GM19463 (cell line): Measurements from ENCODE around the gene POM121L12.

Experiments
- ATAC-seq: cut with Tn5 transposase; IDR thresholded peaks from one replicate; pipeline ENCODE4 v1.9.1; 2021; ENCODE audit warnings: mild to moderate bottlenecking, moderate library complexity; ENCODE audit not compliant: unreplicated experiment

The POM121L12 gene

DNA sequence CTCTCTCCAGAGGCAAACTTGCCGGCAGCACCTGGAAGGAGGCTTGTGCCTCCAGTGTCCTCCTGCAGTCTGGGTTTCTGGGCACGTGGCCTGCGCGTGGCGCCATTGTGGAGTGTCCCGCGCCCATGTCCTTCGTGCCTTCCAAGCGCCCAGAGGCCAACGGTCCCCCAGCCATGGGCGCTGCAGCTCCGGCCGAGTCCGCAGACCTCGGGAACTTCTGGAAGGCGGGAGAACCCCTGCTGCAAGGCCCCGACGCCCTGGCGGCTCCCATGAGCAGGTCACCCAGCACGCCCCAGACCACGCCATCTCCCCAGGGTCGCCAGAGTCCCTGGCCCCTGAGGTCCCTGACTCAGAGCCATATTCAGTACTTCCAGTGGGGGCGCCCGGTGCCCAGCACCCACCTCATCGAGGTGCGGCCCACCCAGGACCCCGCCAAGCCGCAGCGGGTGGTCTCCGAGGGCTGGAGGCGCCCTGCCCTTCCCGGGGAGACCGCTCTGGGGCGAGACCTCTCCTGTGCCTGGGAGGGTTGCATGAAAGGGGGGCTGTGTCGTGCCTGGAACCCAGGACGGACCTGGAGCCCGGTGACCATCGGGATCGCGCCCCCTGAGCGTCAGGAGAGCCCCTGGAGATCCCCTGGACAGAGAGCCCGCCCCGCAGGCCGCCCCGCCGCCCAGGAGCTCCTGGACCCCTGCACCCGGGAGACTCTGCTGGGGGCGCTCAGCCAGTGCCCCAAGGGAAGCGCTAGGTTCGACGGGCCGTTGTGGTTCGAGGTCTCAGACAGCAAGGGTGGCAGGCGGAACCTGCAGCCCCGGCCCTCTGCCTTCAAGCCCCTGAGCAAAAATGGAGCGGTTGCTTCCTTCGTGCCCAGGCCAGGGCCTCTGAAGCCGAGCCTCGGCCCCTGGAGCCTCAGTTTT, at the start of gene POM121L12:
Gene POM121L12, plus strand, starts transcription at position 135 of the 914 bp plus-strand sequence. Its CDS starts 39 bp downstream, at position 174.
- ATAC-seq, result no peak

DNA sequence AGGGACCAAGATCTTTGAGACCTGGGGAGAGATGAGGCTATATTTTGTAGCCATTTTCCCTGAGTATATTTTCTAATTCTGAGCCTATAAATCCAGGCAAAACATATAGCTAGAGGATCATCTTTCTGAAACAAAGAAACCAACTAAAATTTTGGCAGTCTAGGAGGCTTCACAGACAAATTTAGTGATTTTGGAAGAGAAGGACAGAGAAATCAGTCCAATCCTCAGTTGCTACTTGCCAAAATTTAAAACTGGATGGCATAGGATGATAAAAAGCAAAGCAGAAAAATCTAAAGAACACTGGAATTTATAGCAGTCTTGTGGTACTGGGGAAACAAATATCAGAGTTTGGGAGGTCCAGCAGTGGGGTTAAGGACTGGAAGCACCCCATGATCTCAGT, 43.4 kb upstream of the POM121L12 start:
- no peak for ATAC-seq

- ATAC-seq, result no peak
Observed at GRCh38 chr7:52992479-52993162, 42.8 kb upstream of the POM121L12 start.

GRCh38 chr7:52995676-52996075, 39.8 kb upstream of the POM121L12 start:
- no peak for ATAC-seq

DNA sequence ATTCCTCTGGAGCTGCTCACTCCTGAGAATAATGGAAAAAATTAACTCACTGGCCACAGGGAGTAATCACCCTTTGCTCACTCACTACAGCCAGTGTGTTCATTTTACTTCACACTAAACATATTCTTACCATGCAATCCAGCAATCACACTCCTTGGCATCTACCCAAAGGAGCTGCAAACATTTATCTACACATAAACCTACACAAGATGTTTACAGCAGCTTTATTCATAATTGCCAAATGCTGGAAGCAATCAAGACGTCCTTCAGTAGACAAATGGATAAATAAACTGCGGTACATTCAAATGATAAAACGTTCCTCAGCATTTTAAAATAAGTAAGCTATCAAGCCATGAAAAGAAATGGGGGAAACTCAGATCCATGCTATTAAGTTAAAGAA, 34.2 kb upstream of the POM121L12 start:
- no peak for ATAC-seq

DNA sequence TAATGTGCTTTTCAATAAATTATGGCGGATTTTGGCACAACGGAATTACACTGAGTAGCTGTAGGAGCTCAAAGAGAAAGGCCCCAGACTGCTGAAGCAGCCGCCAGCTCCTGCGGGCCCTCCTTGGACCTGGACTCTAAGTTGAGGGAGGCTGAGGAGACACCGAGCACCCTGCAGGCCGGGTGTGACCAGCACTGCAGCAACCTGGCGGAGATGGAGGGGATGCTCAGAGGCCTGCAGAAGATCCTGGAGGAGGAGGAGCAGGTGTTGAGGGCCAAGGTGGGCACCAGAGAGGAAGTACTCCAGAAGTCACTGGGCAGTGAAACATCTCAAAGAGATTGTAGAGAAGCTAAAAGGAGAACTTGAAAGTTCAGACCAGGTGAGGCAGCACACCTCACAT, 33.0 kb upstream of the POM121L12 start:
- no peak for ATAC-seq

DNA sequence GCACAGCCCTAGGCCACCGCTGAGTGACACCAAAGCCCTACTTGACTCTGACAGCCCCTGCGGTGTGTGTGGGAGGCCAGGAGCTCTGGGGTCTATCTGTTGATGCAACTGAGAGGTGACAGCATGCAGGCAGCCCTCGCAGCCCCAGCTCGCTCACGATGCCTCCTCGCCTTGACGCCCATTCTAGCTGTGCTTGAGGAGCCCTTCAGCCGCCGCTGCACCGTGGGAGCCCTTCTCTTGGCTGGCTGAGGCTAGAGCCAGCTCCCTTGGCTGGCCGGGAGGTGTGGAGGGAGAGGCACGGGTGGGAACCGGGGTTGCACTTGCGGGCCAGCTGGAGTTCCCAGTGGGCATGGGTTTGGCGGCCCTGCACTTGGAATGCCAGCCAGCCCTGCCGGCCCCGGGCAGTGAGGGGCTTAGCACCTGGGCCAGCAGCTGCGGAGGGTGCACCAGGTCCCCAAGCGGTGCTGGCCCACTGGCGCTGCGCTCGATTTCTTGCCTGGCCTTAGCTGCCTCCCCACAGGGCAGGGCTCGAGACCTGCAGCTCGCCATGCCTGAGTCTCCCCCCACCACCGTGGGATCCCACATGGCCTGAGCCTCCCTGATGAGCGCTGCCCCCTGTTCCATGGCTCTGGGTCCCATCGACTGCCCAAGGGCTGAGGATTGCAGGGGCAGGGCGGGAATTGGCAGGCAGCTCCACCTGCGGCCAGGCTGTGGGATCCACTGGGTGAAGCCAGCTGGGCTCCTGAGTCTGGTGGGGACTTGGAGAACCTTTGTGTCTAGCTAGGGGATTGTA, 31.6 kb upstream of the POM121L12 start:
- ATAC-seq, result no peak

DNA sequence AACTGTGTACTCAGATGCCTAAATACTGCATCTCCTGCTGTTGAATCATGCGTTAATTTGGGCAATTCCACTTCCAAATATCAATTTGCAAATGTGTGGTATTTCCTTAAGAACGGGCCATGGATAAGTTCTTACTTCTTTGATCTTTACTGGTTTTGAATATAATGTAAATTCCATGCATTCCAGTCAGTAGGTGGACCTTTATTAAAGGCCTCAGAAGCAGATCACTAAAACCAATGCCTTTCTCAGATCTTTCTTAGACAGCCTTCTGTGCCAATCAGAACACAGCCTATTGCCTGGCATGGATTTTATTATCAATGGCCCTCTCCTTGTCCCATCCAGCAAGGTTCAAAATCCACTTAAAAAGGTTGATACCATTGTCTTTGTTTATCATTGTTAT, 21.5 kb upstream of the POM121L12 start:
- ATAC-seq, result no peak

DNA sequence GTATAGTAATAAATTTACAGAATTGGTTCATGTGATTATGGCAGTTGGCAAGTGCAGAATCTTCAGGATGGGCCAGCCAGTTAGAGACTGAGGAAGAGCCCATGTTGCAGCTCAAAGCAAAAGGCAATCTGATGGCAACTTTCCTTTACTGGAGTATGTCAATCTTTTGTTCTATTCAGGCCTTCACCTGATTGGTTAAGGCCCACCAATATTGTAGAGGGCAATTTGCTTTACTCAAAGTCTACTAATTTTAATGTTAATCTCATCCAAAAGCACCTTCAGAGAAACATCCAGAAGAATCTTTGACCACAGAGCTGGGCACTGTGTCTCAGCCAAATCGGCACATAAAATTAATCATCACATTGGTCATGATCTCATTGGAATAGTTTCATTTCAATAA, 20.0 kb upstream of the POM121L12 start:
- no peak for ATAC-seq

GRCh38 chr7:53022893-53023292, 12.5 kb upstream of the POM121L12 start:
- no peak for ATAC-seq

DNA sequence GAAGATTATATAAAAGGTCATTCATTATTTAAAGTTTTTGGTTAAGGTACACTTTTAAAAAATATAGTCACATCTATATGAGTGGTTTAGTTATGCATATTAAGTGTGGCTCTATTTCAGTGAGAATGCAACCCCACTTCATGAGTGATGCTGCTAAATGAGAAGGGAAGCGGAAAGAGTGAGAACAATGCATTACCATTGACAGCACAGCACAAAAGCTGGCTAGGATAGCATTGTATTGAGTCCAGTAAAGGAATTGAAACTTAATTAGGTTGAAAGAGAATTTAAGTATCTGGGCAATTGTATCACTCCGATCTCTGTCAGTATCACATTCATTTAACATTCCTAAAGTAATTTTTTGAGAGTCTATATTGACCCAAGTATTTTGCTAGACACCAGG, 13.2 kb downstream of the POM121L12 start:
- ATAC-seq, result no peak

GRCh38 chr7:53050433-53050832, 15.0 kb downstream of the POM121L12 start:
- ATAC-seq, result no peak

GRCh38 chr7:53059591-53059990, 24.2 kb downstream of the POM121L12 start:
- no peak for ATAC-seq

DNA sequence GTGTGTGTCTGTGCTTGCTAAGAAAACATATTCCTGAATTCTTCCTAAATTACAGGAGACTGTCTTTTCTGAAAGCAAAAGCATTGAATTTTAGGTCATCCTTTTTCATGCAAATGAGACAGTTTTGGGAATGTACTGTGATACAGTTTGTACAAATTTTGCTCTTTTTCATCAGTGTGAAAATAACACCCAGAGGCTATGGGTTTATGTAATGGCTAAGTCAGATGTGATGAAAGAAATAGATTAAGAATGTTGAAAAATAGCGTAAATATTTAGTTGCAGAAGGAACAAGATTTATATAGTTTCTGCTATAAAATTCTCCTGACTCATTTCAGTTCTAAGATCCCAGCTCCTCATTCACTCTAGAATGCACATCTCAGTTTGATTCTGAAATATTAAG, 24.6 kb downstream of the POM121L12 start:
- no peak for ATAC-seq

GRCh38 chr7:53062796-53063195, 27.4 kb downstream of the POM121L12 start:
- ATAC-seq, result no peak

- no peak for ATAC-seq
Observed at GRCh38 chr7:53068673-53069072, 33.2 kb downstream of the POM121L12 start.

- no peak for ATAC-seq
Observed at GRCh38 chr7:53070883-53071282, 35.5 kb downstream of the POM121L12 start.
